ENCODE data around the gene BCORL1. TPM values are rescaled to one million over a fixed set of nuclear protein-coding genes. Genes with fewer than 3 reads are reported as not detected.

BCORL1 gene
- total RNA-seq, 1 donor from 2014 or later: 28.0 TPM

DNA sequence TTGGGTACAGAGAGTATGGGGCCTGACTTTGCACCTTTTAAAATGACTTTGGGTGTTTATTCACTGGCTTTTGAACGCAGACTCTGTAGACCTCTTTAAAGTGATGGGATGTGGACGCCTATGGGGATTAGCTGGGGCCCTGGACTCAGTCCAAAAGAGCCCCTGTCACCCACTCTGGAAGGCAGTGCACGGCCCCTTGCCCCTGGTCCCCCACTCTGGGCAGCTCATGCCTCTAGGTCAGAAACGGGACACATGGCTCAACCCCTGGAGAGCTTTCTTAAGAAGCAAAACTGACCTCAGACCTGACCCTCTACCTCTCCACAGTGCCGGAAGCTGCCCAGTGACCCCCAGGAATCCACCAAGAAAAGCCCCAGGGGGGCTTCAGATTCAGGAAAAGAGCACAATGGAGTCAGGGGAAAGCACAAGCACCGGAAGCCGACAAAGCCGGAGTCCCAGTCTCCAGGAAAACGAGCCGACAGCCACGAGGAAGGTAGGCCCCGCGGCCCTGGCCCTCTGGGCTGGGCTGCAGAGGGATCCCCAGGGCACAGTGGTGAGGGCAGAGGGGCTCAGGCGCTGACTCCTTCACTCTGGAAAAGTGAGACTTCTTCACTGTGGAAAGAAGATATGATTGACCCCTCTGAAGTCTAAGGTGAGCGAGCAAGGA, 38.4 kb downstream of the BCORL1 start:
- H3K27me3 Mint-ChIP-seq (ENCODE audit: low read depth): no peaks in the 10 kb centered on the region
- H3K4me3 Mint-ChIP-seq: no peak overlapping the region
- DNase-seq (ENCODE audit: low spot score in 2 of 2, unreplicated experiment in 2 of 2): no peak
- no peak overlapping the region for H3K27ac Mint-ChIP-seq
- TF ChIP-seq, protein P1, sequence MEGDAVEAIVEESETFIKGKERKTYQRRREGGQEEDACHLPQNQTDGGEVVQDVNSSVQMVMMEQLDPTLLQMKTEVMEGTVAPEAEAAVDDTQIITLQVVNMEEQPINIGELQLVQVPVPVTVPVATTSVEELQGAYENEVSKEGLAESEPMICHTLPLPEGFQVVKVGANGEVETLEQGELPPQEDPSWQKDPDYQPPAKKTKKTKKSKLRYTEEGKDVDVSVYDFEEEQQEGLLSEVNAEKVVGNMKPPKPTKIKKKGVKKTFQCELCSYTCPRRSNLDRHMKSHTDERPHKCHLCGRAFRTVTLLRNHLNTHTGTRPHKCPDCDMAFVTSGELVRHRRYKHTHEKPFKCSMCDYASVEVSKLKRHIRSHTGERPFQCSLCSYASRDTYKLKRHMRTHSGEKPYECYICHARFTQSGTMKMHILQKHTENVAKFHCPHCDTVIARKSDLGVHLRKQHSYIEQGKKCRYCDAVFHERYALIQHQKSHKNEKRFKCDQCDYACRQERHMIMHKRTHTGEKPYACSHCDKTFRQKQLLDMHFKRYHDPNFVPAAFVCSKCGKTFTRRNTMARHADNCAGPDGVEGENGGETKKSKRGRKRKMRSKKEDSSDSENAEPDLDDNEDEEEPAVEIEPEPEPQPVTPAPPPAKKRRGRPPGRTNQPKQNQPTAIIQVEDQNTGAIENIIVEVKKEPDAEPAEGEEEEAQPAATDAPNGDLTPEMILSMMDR (IDR thresholded peaks at IDR 0.05; ENCODE audit: unreplicated experiment): no peak
- H3K36me3 Mint-ChIP-seq: peaks cover 26% of the 10 kb centered on the region
- H3K4me1 Mint-ChIP-seq: peaks cover 5% of the 10 kb centered on the region
- H3K9me3 Mint-ChIP-seq: no peaks in the 10 kb centered on the region

DNA sequence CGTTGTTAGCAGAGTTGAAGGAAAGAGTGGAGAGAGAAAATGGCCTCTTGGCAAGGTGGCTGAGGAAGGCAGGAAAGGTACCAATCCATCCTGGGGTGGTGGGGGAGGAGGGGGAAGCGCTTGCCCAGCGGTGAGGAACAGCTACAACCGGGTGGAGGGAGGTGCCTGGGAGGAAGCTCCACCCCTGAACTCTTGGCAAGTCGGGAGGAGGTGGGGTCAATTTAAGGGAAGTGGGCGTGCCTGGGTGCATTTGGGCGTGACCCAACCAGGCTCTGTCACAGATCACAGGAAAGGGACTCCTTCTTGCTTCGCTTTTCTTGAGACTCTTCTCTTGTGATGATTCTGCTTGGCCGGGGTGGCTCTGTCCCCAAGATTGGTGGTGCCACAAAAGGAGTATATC, 41.7 kb downstream of the BCORL1 start:
- peaks cover 26% of the 10 kb centered on the region for H3K36me3 Mint-ChIP-seq
- H3K27ac Mint-ChIP-seq: no peak overlapping the region
- peaks cover 3% of the 10 kb centered on the region for H3K4me1 Mint-ChIP-seq
- H3K4me3 Mint-ChIP-seq: no peak overlapping the region
- TF ChIP-seq, protein P1 (IDR thresholded peaks at IDR 0.05; ENCODE audit: unreplicated experiment): no peak
- DNase-seq (ENCODE audit: low spot score in 2 of 2, unreplicated experiment in 2 of 2): no peak
- no peaks in the 10 kb centered on the region for H3K27me3 Mint-ChIP-seq (ENCODE audit: low read depth)
- no peaks in the 10 kb centered on the region for H3K9me3 Mint-ChIP-seq

DNA sequence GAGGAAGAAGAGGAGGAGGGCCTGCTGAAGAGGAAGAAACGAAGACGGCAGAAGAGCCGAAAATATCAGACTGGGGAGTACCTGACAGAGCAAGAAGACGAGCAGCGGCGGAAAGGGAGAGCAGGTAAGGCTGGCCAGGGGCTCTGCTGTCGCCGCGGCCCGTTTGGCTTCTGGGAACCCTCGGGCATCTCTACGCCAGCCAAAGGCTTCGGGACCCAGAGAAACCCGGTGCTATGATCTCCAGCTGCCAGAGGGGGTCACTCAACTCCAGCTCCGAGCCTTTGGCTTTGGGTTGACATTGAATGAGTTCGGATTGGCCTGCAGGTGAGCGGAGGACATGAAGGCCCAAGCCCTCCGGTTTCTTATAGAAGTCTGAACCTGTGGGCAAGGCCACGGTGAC, 42.8 kb downstream of the BCORL1 start:
- no peaks in the 10 kb centered on the region for H3K4me1 Mint-ChIP-seq

DNA sequence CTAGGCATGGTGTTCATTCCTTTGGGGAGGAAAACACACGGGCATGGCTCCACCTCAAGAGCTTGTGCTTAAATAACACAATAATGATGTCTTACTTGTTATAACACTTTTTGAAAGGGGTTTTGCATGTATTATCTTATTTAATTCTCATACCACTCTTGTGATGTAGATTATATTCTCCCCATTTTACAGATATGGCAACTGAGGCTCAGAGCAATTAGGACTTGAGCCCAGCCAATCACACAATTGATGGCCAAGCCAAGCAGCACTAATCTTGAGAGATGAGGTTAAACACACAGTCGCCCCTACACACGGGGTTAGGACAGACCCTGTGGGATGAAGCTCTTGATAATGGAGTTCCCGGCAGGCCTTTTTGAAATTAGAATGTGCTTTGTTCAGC, 45.1 kb downstream of the BCORL1 start:
- no peaks in the 10 kb centered on the region for H3K27me3 Mint-ChIP-seq (ENCODE audit: low read depth)
- TF ChIP-seq, protein P1 (IDR thresholded peaks at IDR 0.05; ENCODE audit: unreplicated experiment): no peak
- H3K4me3 Mint-ChIP-seq: no peak overlapping the region
- peaks cover 6% of the 10 kb centered on the region for H3K9me3 Mint-ChIP-seq
- DNase-seq (ENCODE audit: low spot score in 2 of 2, unreplicated experiment in 2 of 2): no peak
- H3K36me3 Mint-ChIP-seq: peaks cover 41% of the 10 kb centered on the region
- no peaks in the 10 kb centered on the region for H3K4me1 Mint-ChIP-seq
- no peak overlapping the region for H3K27ac Mint-ChIP-seq

More for the DNA sequence above, 42.8 kb downstream of the BCORL1 start:
- Mint-ChIP-seq H3K9me3 (no peaks in the 10 kb centered on the region), H3K4me3 (no peak overlapping the region), H3K27me3 (ENCODE audit: low read depth) (no peaks in the 10 kb centered on the region), H3K36me3 (peaks cover 30% of the 10 kb centered on the region), H3K27ac (no peak overlapping the region)
- DNase-seq (ENCODE audit: low spot score in 2 of 2, unreplicated experiment in 2 of 2): no peak
- TF ChIP-seq, protein P1 (IDR thresholded peaks at IDR 0.05; ENCODE audit: unreplicated experiment): no peak

DNA sequence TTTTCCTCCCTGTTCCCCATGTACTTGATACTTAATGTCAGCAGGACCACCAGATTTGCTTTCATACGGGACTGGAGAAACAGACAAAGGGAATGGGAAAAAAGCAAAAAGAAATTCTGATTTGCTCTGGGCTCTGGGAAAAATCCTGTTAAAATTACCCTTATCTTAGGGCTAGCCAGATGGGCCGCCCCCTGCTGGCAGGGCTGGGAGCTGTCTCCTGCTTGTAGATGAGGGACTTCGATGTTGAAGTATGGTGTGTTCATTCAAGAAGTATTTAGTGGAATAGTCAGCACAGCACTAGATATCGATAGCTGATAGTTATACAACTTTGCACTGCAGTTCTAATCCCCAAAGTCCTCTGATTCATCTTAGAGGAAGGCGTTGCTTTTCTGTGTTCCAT, 45.8 kb downstream of the BCORL1 start:
- TF ChIP-seq, protein P1 (IDR thresholded peaks at IDR 0.05; ENCODE audit: unreplicated experiment): peak; percentile 59
- Mint-ChIP-seq H3K36me3 (peaks cover 38% of the 10 kb centered on the region), H3K4me1 (no peaks in the 10 kb centered on the region), H3K27ac (no peak overlapping the region), H3K9me3 (peaks cover 6% of the 10 kb centered on the region), H3K4me3 (no peak overlapping the region), H3K27me3 (ENCODE audit: low read depth) (no peaks in the 10 kb centered on the region)
- no peak for DNase-seq (ENCODE audit: low spot score in 2 of 2, unreplicated experiment in 2 of 2)
